Endothelial cell of umbilical vein (primary cell): ENCODE results near the gene PDSS2. TPM values are rescaled to one million over a fixed set of nuclear protein-coding genes. Genes with fewer than 3 reads are reported as not detected.

Experiments
- BruUV-seq: library from RNA; stranded (reverse); fragments of 400-500 nt; replicated peaks from 2 replicates; lab custom pipeline; 2021; lab: Mats Ljungman, UMichigan
- CTCF ChIA-PET: fragments of 300-600, 350-600 bp; sonication (Branson Sonifier 250); formaldehyde crosslinking; loops from one replicate; lab custom pipeline; 2021; ENCODE audit warnings: antibody characterized with exemption, inconsistent platforms; lab: Charles Lee
- POLR2A ChIA-PET: fragments of 300-600, 350-600 bp; sonication (Branson Sonifier 250); formaldehyde crosslinking; loops from one replicate; lab custom pipeline; 2021; ENCODE audit warnings: antibody characterized with exemption, inconsistent platforms; lab: Charles Lee
- DNase-seq: peaks from one replicate; pipeline ENCODE4 v3.0.0-alpha.2; 2011; ENCODE audit warnings: low read depth, low spot score
- FAIRE-seq: peaks from 2 replicates; lab custom pipeline; 2011; peaks lifted over from hg19 to GRCh38; lab: Jason Lieb, UNC
- H2AFZ ChIP-seq: 2 replicates; pipeline ENCODE4 v1.6.0; 2012; ENCODE audit warnings: low read depth, low read length, control low read depth, inconsistent platforms
- H3K27ac ChIP-seq: 2 replicates; pipeline ENCODE4 v1.5.1; 2011; ENCODE audit warnings: low read depth, mild to moderate bottlenecking, control low read depth, low read length, moderate library complexity; ENCODE audit not compliant: insufficient read depth
- H3K27me3 ChIP-seq, 2 experiments: 2 replicates each; pipeline versions ENCODE4 v1.6.0 to v1.6.1; 2011; ENCODE audit warnings: low read length in 2 of 2, mixed read lengths in 1 of 2; ENCODE audit not compliant: control insufficient read depth in 2 of 2, insufficient read depth in 2 of 2
- H3K36me3 ChIP-seq, 2 experiments: 2 replicates in 1 of 2; 3 replicates in 1 of 2; pipeline ENCODE4 v1.5.1; 2011; ENCODE audit warnings: low read length in 2 of 2, mild to moderate bottlenecking in 1 of 2, moderate library complexity in 1 of 2; ENCODE audit not compliant: control insufficient read depth in 2 of 2, insufficient read depth in 2 of 2; ENCODE audit errors: extremely low read depth in 1 of 2
- H3K4me1 ChIP-seq: 3 replicates; pipeline ENCODE4 v1.5.1; 2011; ENCODE audit warnings: mild to moderate bottlenecking, low read length; ENCODE audit not compliant: control insufficient read depth, insufficient read depth; ENCODE audit errors: extremely low read depth
- H3K4me2 ChIP-seq: 2 replicates; pipeline ENCODE4 v1.6.1; 2011; ENCODE audit warnings: low read length, control low read depth, mixed read lengths; ENCODE audit not compliant: insufficient read depth
- H3K4me3 ChIP-seq, 3 experiments: fragments of 200-600 bp in 1 of 3; sonication (generic), shearing (Covaris generic) in 1 of 3; replicated peaks in 1 of 3; 2 replicates each; pipeline ENCODE4 v1.5.1; 2011 to 2016; ENCODE audit warnings: control low read depth in 3 of 3, low read length in 3 of 3, mild to moderate bottlenecking in 2 of 3, inconsistent platforms in 1 of 3, low read depth in 1 of 3, moderate library complexity in 1 of 3; ENCODE audit not compliant: insufficient read depth in 1 of 3
- H3K79me2 ChIP-seq: 2 replicates; pipeline ENCODE4 v1.6.0; 2012; ENCODE audit warnings: low read length, inconsistent platforms; ENCODE audit not compliant: control insufficient read depth, insufficient read depth
- H3K9ac ChIP-seq: replicated peaks from 2 replicates; pipeline ENCODE3; 2011; ENCODE audit warnings: low read length, control low read depth; ENCODE audit not compliant: insufficient read depth; ENCODE audit errors: extremely low read depth
- H3K9me1 ChIP-seq: replicated peaks from 3 replicates; pipeline ENCODE4 v1.6.0; 2011; ENCODE audit warnings: mild to moderate bottlenecking, low read length; ENCODE audit not compliant: control insufficient read depth, insufficient read depth; ENCODE audit errors: extremely low read depth
- H3K9me3 ChIP-seq: replicated peaks from 2 replicates; pipeline ENCODE4 v1.5.1; 2012; ENCODE audit warnings: low read length, inconsistent platforms; ENCODE audit not compliant: control insufficient read depth, insufficient read depth
- H4K20me1 ChIP-seq: replicated peaks from 2 replicates; pipeline ENCODE3; 2011; ENCODE audit warnings: mild to moderate bottlenecking, low read length; ENCODE audit not compliant: control insufficient read depth, insufficient read depth; ENCODE audit errors: extremely low read depth
- CTCF ChIP-seq, 2 donors: IDR thresholded peaks; 1 replicate in 1 of 2; 2 replicates in 1 of 2; pipeline ENCODE4 v1.5.1; 2011; ENCODE audit warnings: low read length in 2 of 2, mild to moderate bottlenecking in 2 of 2, moderate library complexity in 2 of 2, control low read depth in 1 of 2, inconsistent platforms in 1 of 2, low read depth in 1 of 2; ENCODE audit not compliant: insufficient read depth in 1 of 2; ENCODE audit errors: extremely low read depth in 1 of 2
- EZH2 ChIP-seq: IDR thresholded peaks from 2 replicates; pipeline ENCODE4 v1.6.1; 2012; ENCODE audit warnings: borderline replicate concordance, low read depth, mild to moderate bottlenecking, moderate library complexity, low read length, inconsistent platforms; ENCODE audit not compliant: severe bottlenecking
- FOS ChIP-seq: IDR thresholded peaks from 2 replicates; pipeline ENCODE4 v1.6.1; 2011; ENCODE audit warnings: mild to moderate bottlenecking, low read length, moderate library complexity, borderline replicate concordance; ENCODE audit not compliant: insufficient read depth
- GATA2 ChIP-seq: IDR thresholded peaks from 2 replicates; pipeline ENCODE4 v1.7.0; 2011; ENCODE audit warnings: low read depth, mild to moderate bottlenecking, moderate library complexity, mixed read lengths, low read length; ENCODE audit not compliant: insufficient read length, insufficient read depth
- JUN ChIP-seq: IDR thresholded peaks from 2 replicates; pipeline ENCODE4 v1.6.1; 2011; ENCODE audit warnings: borderline replicate concordance, low read depth; ENCODE audit not compliant: insufficient read length, insufficient read depth
- MYC ChIP-seq: IDR thresholded peaks from one replicate; pipeline ENCODE4 v1.6.1; 2011; ENCODE audit warnings: mild to moderate bottlenecking, low read depth, low read length
- POLR2A ChIP-seq: IDR thresholded peaks from 2 replicates; pipeline ENCODE4 v1.6.1; 2012; ENCODE audit warnings: low read depth, mild to moderate bottlenecking, control low read depth, low read length
- POLR2AphosphoS5 ChIP-seq: IDR thresholded peaks from 2 replicates; pipeline ENCODE4 v1.6.1; 2012; ENCODE audit warnings: low read depth, mild to moderate bottlenecking, control low read depth, low read length, moderate library complexity; ENCODE audit not compliant: insufficient read depth
- dilution Hi-C: fragments of 300-500 bp; cut with MboI; formaldehyde crosslinking; loops from one replicate; pipeline ENCODE4 v1.15.0; 2019; ENCODE audit warnings: low sequenced_read_pairs; ENCODE audit not compliant: extremely low pct_ligation_motif_present
- intact Hi-C: fragments of 100-400 bp; cut with micrococcal nuclease; formaldehyde crosslinking; loops from one replicate; pipeline ENCODE4 v1.10.0; 2022
- polyA plus RNA-seq, 4 experiments: library from polyadenylated mRNA; depleted of rRNA in 3 of 4; stranded (reverse) in 3 of 4; unstranded in 1 of 4; fragments of >200 nt; gene quantifications; 2 replicates each; pipeline versions ENCODE4 v1.2.1 to v1.2.3, GENCODE V29; 2011 to 2012; ENCODE audit warnings: missing spikeins in 1 of 4
- total RNA-seq: library from RNA; stranded (reverse); gene quantifications from 2 replicates; pipeline ENCODE4 v1.2.3, GENCODE V29; 2021
- TF ChIP-seq, protein P1 (sequence below): IDR thresholded peaks from 2 replicates; pipeline ENCODE4 v1.6.1; 2011; ENCODE audit not compliant: insufficient read depth, insufficient read length

Gene PDSS2
- total and polyA plus RNA-seq, 2 donors (not counting 3 experiments of a cell fraction or from before 2014, with no cell fraction given), result 7.6 to 9.3 TPM

GRCh38 chr6:107228754-107229153, 230.6 kb downstream of the PDSS2 start:
- H3K4me1 ChIP-seq, result no peaks in the 10 kb centered on the region
- FAIRE-seq (no peak), DNase-seq (no peak)
- intact Hi-C loops (no loop called here), dilution Hi-C loops (no loop called here)
- no peaks in the 10 kb centered on the region for H3K9me1 ChIP-seq
- no peak overlapping the region for H3K4me2 ChIP-seq
- H3K79me2 ChIP-seq, result no peaks in the 10 kb centered on the region
- no peaks in the 10 kb centered on the region for H3K36me3 ChIP-seq
- CTCF ChIA-PET, result interaction anchor here (0.8 to 0.9 kb wide), 2 partner anchors 18 to 63 kb away, joined by 3 read pairs; no protein-coding TSS in a partner anchor
- H3K27ac ChIP-seq, result no peak overlapping the region
- H2AFZ ChIP-seq, result no peak overlapping the region
- no peaks in the 10 kb centered on the region for H4K20me1 ChIP-seq
- no peak overlapping the region for H3K9ac ChIP-seq
- H3K9me3 ChIP-seq, result no peaks in the 10 kb centered on the region
- TF ChIP-seq, protein P1, sequence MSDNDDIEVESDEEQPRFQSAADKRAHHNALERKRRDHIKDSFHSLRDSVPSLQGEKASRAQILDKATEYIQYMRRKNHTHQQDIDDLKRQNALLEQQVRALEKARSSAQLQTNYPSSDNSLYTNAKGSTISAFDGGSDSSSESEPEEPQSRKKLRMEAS, result no peak
- no peak for TF ChIP-seq FOS
- TF ChIP-seq CTCF (IDR thresholded peaks at IDR 0.05; ENCODE audit: extremely low read depth in 1 of 2, insufficient read depth in 1 of 2, low read depth in 1 of 2, low read length in 2 of 2), result no peak
- no peak for TF ChIP-seq POLR2A
- no peak for TF ChIP-seq EZH2
- TF ChIP-seq JUN, result no peak
- TF ChIP-seq GATA2, result no peak
- TF ChIP-seq MYC, result no peak
- no peak for TF ChIP-seq POLR2AphosphoS5
- no TSS peak for BruUV-seq
- POLR2A ChIA-PET, result no interaction called here
- no peaks in the 10 kb centered on the region for H3K27me3 ChIP-seq
- H3K4me3 ChIP-seq, result no peak overlapping the region
